A549 treated with RU486 at 1 μM for 4 hours (cell line): ENCODE measurements around the gene CNR1. TPM values are rescaled to one million over a fixed set of nuclear protein-coding genes. Genes with fewer than 3 reads are reported as not detected.

Source experiments
- total RNA-seq: library from RNA; stranded (reverse); fragments of 200-300 nt; extraction: Qiagen RNA extraction; gene quantifications from 5 replicates; pipeline ENCODE4 v1.2.3, GENCODE V29; 2022; ENCODE audit warnings: low read depth

The CNR1 gene
- 0.30 to 0.66 TPM (median 0.55 TPM) in 5 replicates for total RNA-seq

DNA sequence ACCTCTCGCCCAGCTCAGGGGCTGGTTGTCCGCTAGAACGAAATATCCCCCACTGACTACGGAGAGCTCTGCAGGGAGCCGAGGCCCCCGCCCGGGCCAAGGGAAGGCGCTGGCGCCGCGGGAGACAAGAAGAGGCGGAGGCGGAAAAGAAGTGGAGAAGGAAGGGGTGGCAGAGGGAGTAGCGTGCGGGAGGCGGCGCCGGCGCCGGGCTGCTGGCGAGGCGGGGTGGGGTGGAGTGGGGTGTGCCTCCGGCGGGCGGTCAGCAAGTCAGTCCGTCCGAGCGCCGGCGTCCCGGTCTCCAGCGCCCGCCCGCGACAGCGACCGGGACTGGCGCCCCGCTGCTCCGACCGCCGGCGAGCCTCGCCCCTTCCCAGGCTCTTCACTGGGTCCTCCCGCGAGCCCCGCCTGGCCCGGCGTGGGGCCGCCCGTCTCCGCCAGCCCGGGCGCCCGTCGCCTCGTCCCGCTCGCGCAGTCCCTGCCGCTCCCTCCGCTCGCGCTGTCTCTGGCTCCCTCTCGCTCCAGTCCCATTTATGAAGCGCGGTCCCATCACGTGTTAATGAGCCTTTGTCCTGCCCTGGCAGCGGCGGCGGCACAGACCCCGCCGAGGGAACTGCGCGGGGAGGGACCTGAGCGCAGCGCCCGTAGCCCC is at the start of gene CNR1:
Gene CNR1, minus strand, starts transcription at position 504 of the 649 bp plus-strand sequence. CDS start 21,073 bp downstream, outside the sequence.

Other genes with a start within 250 kb of the CNR1 start
- gene SPACA1, start 118.5 kb downstream of the CNR1 start, total RNA-seq: not detected in 5 replicates